Breast epithelium (tissue), 4 donors: ENCODE measurements around the gene TMEM108. TPM values are rescaled to one million over a fixed set of nuclear protein-coding genes. Genes with fewer than 3 reads are reported as not detected.
"Not testable (repeated sequence)": the region's sequence is repeated elsewhere in the genome, so short reads cannot be mapped to it uniquely, and the experiment has no call there.

Experiments
- DNase-seq, 2 donors: peaks; one replicate each; pipeline ENCODE4 v3.0.0-alpha.2; 2019; ENCODE audit warnings: low spot score in 2 of 2
- H3K27ac ChIP-seq, 2 donors: fragments of 200-600 bp; sonication (generic) in 1 of 2; one replicate each; pipeline ENCODE4 v1.5.1; 2016 to 2019; ENCODE audit warnings: mild to moderate bottlenecking in 1 of 2
- H3K27me3 ChIP-seq, 2 donors: fragments of 200-600 bp; sonication (generic) in 1 of 2; one replicate each; pipeline versions ENCODE4 v1.5.1 to v1.6.0; 2017 to 2019; ENCODE audit warnings: control low read depth in 1 of 2, mild to moderate bottlenecking in 1 of 2
- H3K36me3 ChIP-seq: fragments of 200-600 bp; one replicate; pipeline ENCODE4 v1.5.1; 2019
- H3K4me1 ChIP-seq, 2 donors: fragments of 200-600 bp; sonication (generic); one replicate each; pipeline ENCODE4 v1.5.1; 2016 to 2019; ENCODE audit warnings: control low read depth in 1 of 2
- H3K4me3 ChIP-seq, 3 donors: fragments of 200-600 bp; sonication (generic); 1 replicate in 2 of 3; 2 replicates in 1 of 3; pipeline ENCODE4 v1.5.1; 2016 to 2019; ENCODE audit warnings: mild to moderate bottlenecking in 3 of 3, moderate library complexity in 2 of 3
- H3K9me3 ChIP-seq, 2 donors: fragments of 200-600 bp; sonication (generic) in 1 of 2; one replicate each; pipeline ENCODE4 v1.5.1; 2016 to 2019; ENCODE audit warnings: control low read depth in 1 of 2
- POLR2A ChIP-seq: fragments of 450-650 bp; IDR thresholded peaks from one replicate; pipeline ENCODE4 v1.6.1; 2016; ENCODE audit warnings: antibody characterized with exemption, mild to moderate bottlenecking, moderate library complexity
- POLR2AphosphoS5 ChIP-seq, 3 donors: sonication (generic); formaldehyde crosslinking; IDR thresholded peaks; one replicate each; pipeline ENCODE4 v1.6.1; 2017; ENCODE audit warnings: antibody characterized with exemption in 3 of 3
- intact Hi-C: fragments of 100-400 bp; cut with DNase I; formaldehyde crosslinking; loops from one replicate; pipeline ENCODE4 v1.15.1; 2023; ENCODE audit warnings: low total_unique reads
- total RNA-seq, 3 donors: library from RNA; depleted of rRNA; stranded (reverse); fragments of >200 nt; gene quantifications; one replicate each; pipeline ENCODE4 v1.1.0, GENCODE V29; 2016
- TF ChIP-seq, protein P1 (sequence below), 3 donors: fragments of 450-650 bp; IDR thresholded peaks; one replicate each; pipeline ENCODE4 v1.5.1; 2016 to 2017; ENCODE audit warnings: antibody characterized with exemption in 3 of 3, mild to moderate bottlenecking in 3 of 3, moderate library complexity in 3 of 3

TMEM108 gene
- under 1 TPM; 0.44 to 0.98 (median 0.48) TPM for total RNA-seq

DNA sequence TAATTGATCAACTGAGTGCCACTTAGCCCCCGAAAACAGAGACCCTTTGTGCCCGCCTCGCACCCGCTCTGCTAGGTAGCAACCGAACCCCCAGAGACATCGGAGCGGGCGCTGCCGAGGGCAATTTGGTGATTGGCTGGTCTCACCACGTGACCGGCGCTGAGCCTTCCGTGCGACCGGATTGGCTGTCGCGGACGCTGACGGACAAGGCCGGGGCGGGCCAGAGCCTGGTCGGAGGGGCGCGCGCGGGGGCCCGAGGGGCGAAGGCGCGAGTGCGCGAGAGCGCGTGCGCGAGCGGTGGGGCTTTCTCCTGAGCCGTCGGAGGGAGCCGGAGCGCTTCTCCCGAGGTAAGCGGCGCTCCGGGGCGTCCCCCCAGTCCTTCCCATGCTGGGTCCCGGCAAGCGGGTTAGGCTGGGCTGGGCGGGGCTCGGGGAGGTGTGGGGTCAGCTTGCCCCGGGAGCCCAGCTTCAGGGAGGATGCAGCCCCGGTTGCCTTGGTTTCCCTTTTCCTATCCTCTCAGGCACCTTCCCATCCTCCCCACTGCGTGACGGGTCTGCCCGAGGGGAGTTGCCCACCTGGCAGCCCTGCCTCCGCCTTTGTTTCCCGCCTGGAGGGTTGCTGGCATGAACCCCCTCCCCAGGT is at the start of gene TMEM108:
Gene TMEM108 (plus strand): TSS at position 303 of the 642 bp plus-strand sequence.
- intact Hi-C loops = no loop called here
- Histone ChIP-seq H3K27me3 (peaks cover 0 to 3% of the 10 kb centered on the region in 2 donors), H3K27ac (peak within 1 kb of the TSS in 1 of 2 donors; percentile 23), H3K9me3 (no peaks in the 10 kb centered on the region), H3K4me3 (peak within 1 kb of the TSS; percentile 66 to 84 (median 67)), H3K36me3 (no peaks in the 10 kb centered on the region), H3K4me1 (no peaks in the 10 kb centered on the region)
- no peak for TF ChIP-seq POLR2AphosphoS5 (IDR thresholded peaks at IDR 0.05)
- TF ChIP-seq, protein P1, sequence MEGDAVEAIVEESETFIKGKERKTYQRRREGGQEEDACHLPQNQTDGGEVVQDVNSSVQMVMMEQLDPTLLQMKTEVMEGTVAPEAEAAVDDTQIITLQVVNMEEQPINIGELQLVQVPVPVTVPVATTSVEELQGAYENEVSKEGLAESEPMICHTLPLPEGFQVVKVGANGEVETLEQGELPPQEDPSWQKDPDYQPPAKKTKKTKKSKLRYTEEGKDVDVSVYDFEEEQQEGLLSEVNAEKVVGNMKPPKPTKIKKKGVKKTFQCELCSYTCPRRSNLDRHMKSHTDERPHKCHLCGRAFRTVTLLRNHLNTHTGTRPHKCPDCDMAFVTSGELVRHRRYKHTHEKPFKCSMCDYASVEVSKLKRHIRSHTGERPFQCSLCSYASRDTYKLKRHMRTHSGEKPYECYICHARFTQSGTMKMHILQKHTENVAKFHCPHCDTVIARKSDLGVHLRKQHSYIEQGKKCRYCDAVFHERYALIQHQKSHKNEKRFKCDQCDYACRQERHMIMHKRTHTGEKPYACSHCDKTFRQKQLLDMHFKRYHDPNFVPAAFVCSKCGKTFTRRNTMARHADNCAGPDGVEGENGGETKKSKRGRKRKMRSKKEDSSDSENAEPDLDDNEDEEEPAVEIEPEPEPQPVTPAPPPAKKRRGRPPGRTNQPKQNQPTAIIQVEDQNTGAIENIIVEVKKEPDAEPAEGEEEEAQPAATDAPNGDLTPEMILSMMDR (IDR thresholded peaks at IDR 0.05) = no peak
- TF ChIP-seq POLR2A = no peak
- peak; percentile 57 to 71 for DNase-seq

DNA sequence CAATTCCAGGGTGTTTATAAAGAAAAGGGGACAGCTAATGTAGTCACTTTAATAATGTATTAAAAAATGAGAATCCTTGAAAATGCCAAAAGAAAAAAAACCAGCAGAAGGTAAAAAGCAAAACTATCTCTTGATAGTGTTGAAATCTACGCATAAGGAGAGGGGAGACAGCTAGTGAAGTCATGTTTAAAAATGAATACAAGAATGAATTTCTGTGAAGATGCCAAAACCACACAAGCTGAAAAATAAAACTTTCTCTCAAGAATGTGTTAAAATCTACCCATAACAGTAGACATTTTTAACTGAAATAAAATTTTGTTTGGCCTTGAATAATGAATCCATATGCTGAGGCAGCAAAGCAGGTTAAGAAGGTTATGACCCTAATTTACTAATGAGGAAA is 42.2 kb upstream of the TMEM108 start:
- no peak for DNase-seq
- intact Hi-C loops = no loop called here
- TF ChIP-seq POLR2A (no peak), POLR2AphosphoS5 (IDR thresholded peaks at IDR 0.05) (no peak)
- TF ChIP-seq, protein P1 (IDR thresholded peaks at IDR 0.05) = no peak
- no peaks in the 10 kb centered on the region for H3K4me1 ChIP-seq
- no peak overlapping the region for H3K4me3 ChIP-seq
- H3K36me3 ChIP-seq = no peaks in the 10 kb centered on the region
- no peak overlapping the region for H3K27ac ChIP-seq
- no peaks in the 10 kb centered on the region for H3K27me3 ChIP-seq
- H3K9me3 ChIP-seq = no peaks in the 10 kb centered on the region

DNA sequence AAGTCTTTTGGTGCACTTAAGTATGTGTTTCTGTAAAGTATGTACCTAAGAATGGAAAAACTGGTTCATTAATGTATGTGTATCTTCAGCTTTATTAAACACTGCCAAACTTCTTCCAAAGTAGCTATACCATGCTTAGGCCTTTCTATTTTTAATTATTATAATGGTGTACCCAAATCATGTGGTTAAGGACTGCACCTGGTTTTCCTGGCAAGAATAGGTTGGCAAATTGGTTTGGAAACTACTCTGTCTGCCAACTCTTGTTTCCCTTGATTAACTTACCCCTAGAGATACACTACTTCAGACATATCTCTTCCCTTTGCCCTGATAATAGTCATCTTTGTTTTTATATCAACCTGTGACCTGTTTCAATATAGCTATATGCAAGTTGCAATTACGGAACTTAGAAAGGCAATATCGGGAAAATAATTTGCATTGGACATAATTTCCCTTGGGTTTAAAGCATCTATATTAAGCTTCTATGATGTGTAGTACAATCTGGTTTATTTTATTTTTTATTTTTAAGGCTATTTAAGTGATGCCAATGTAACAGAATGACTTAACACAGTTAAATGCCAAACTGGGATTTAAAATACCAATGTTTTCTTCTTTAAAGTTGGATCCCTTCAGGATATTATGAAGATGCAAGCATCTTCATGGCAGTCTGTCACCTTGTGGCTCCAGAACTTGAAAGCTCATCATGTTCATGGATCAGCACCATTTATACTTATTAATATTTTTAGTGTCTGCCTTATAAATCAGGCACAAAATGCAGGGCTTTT is 40.6 kb upstream of the TMEM108 start:
- no peak for DNase-seq
- Histone ChIP-seq H3K27ac (no peak overlapping the region), H3K9me3 (no peaks in the 10 kb centered on the region), H3K36me3 (no peaks in the 10 kb centered on the region), H3K4me1 (no peaks in the 10 kb centered on the region), H3K4me3 (no peak overlapping the region), H3K27me3 (no peaks in the 10 kb centered on the region)
- TF ChIP-seq POLR2AphosphoS5 (IDR thresholded peaks at IDR 0.05) = no peak
- TF ChIP-seq POLR2A = no peak
- TF ChIP-seq, protein P1 (IDR thresholded peaks at IDR 0.05) = no peak
- intact Hi-C loops = no loop called here

DNA sequence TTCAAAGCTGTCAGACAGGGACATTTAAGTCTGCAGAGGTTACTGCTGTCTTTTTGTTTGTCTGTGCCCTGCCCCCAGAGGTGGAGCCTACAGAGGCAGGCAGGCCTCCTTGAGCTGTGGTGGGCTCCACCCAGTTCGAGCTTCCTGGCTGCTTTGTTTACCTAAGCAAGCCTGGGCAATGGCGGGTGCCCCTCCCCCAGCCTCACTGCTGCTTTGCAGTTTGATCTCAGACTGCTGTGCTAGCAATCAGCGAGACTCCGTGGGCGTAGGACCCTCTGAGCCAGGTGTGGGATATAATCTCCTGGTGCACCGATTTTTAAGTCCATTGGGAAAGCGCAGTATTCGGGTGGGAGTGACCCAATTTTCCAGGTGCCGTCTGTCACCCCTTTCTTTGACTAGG is 33.2 kb upstream of the TMEM108 start:
- H3K36me3 ChIP-seq, intact Hi-C loops, H3K27ac ChIP-seq, H3K4me3 ChIP-seq, H3K27me3 ChIP-seq, H3K9me3 ChIP-seq, DNase-seq, H3K4me1 ChIP-seq: not testable (repeated sequence)

DNA sequence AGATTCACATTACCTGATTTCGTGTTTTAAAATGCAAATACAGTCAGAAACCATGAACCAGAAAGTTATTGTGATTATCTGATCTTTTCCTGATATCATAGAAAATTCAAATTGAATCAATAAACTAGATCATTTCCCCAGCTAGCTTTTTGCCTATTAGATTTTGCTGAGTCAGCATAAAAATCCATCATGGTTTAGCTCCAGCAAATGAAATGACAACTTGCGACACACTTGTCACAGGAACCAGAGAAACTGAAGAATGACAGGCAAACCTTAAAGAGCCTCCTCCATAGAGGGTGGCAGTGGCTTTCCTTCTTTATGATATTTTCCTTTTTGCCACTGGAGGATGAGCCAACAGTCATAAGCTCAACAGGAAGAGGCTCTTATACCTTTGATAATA is 30.6 kb upstream of the TMEM108 start:
- DNase-seq = no peak
- no peaks in the 10 kb centered on the region for H3K36me3 ChIP-seq
- H3K4me1 ChIP-seq = no peaks in the 10 kb centered on the region
- no peak overlapping the region for H3K4me3 ChIP-seq
- intact Hi-C loops = no loop called here
- H3K27ac ChIP-seq = no peak overlapping the region
- TF ChIP-seq, protein P1 (IDR thresholded peaks at IDR 0.05) = no peak
- TF ChIP-seq POLR2A (no peak), POLR2AphosphoS5 (IDR thresholded peaks at IDR 0.05) (no peak)
- H3K27me3 ChIP-seq = no peaks in the 10 kb centered on the region
- H3K9me3 ChIP-seq = peaks cover 4 to 9% of the 10 kb centered on the region in 2 donors
